GM19395 (cell line): ENCODE measurements around the gene CCDC8.

Source experiments
- ATAC-seq: cut with Tn5 transposase; IDR thresholded peaks from one replicate; pipeline ENCODE4 v1.9.1; 2021; ENCODE audit warnings: mild to moderate bottlenecking, moderate library complexity; ENCODE audit not compliant: unreplicated experiment

Gene CCDC8

GRCh38 chr19:46361915-46362314 lies 51.4 kb downstream of the CCDC8 start:
- no peak for ATAC-seq
